ENCODE data around the gene C11orf21. TPM values are rescaled to one million over a fixed set of nuclear protein-coding genes. Genes with fewer than 3 reads are reported as not detected.
A peak's percentile ranks its signal among the peaks of the same experiment; 100 is the strongest.
"Not testable (repeated sequence)": the region's sequence is repeated elsewhere in the genome, so short reads cannot be mapped to it uniquely, and the experiment has no call there.

The C11orf21 gene
- total RNA-seq, 1 experiment from 2014 or later: not detected

GRCh38 chr11:2289350-2289749, 12.4 kb downstream of the C11orf21 start:
- Mint-ChIP-seq H3K4me3 (ENCODE audit: low read depth, unreplicated experiment) (no peak overlapping the region), H3K27me3 (ENCODE audit: unreplicated experiment) (peaks cover 88% of the 10 kb centered on the region), H3K36me3 (ENCODE audit: insufficient read depth, unreplicated experiment) (no peaks in the 10 kb centered on the region), H3K9me3 (ENCODE audit: low read depth, unreplicated experiment) (no peaks in the 10 kb centered on the region), H3K27ac (ENCODE audit: unreplicated experiment) (no peak overlapping the region), H3K4me1 (ENCODE audit: low read depth, unreplicated experiment) (peaks cover 21% of the 10 kb centered on the region)
- CTCF ChIA-PET: interaction anchor here (0.5 to 0.6 kb wide), 5 partner anchors 22 to 931 kb away, joined by 3 to 6 read pairs (median 4); no protein-coding TSS in a partner anchor
- TF ChIP-seq CTCF (IDR thresholded peaks at IDR 0.05; ENCODE audit: unreplicated experiment): no peak
- no TSS peak for BruUV-seq (replicated peaks)
- intact Hi-C loops (cut with micrococcal nuclease; ENCODE audit: unreplicated experiment): no loop called here
- DNase-seq: peak; percentile 29

GRCh38 chr11:2287091-2287490, 14.6 kb downstream of the C11orf21 start:
- no TSS peak for BruUV-seq (replicated peaks)
- CTCF ChIA-PET: interaction anchor here (0.6 kb wide), 1 partner anchor 105 kb away, joined by 3 read pairs; no protein-coding TSS in a partner anchor

GRCh38 chr11:2286350-2286749, 15.4 kb downstream of the C11orf21 start:
- peaks cover 21% of the 10 kb centered on the region for H3K4me1 Mint-ChIP-seq (ENCODE audit: low read depth, unreplicated experiment)
- not testable (repeated sequence) for BruUV-seq (replicated peaks)

More at GRCh38 chr11:2287091-2287490, 14.6 kb downstream of the C11orf21 start:
- no peaks in the 10 kb centered on the region for H3K9me3 Mint-ChIP-seq (ENCODE audit: low read depth, unreplicated experiment)
- TF ChIP-seq CTCF (IDR thresholded peaks at IDR 0.05; ENCODE audit: unreplicated experiment): no peak
- H3K36me3 Mint-ChIP-seq (ENCODE audit: insufficient read depth, unreplicated experiment): no peaks in the 10 kb centered on the region
- no peak overlapping the region for H3K27ac Mint-ChIP-seq (ENCODE audit: unreplicated experiment)
- intact Hi-C loops (cut with micrococcal nuclease; ENCODE audit: unreplicated experiment): no loop called here
- H3K4me3 Mint-ChIP-seq (ENCODE audit: low read depth, unreplicated experiment): no peak overlapping the region
- no peak for DNase-seq
- peaks cover 89% of the 10 kb centered on the region for H3K27me3 Mint-ChIP-seq (ENCODE audit: unreplicated experiment)
- H3K4me1 Mint-ChIP-seq (ENCODE audit: low read depth, unreplicated experiment): peaks cover 21% of the 10 kb centered on the region

GRCh38 chr11:2280208-2280607, 21.5 kb downstream of the C11orf21 start:
- Mint-ChIP-seq H3K4me3 (ENCODE audit: low read depth, unreplicated experiment) (no peak overlapping the region), H3K9me3 (ENCODE audit: low read depth, unreplicated experiment) (no peaks in the 10 kb centered on the region), H3K27ac (ENCODE audit: unreplicated experiment) (no peak overlapping the region), H3K36me3 (ENCODE audit: insufficient read depth, unreplicated experiment) (no peaks in the 10 kb centered on the region), H3K27me3 (ENCODE audit: unreplicated experiment) (peaks cover 90% of the 10 kb centered on the region), H3K4me1 (ENCODE audit: low read depth, unreplicated experiment) (no peaks in the 10 kb centered on the region)
- intact Hi-C loops (cut with micrococcal nuclease; ENCODE audit: unreplicated experiment): no loop called here
- CTCF ChIA-PET: no interaction called here
- TF ChIP-seq CTCF (IDR thresholded peaks at IDR 0.05; ENCODE audit: unreplicated experiment): no peak
- BruUV-seq (replicated peaks): no TSS peak
- DNase-seq: no peak

More at GRCh38 chr11:2286350-2286749, 15.4 kb downstream of the C11orf21 start:
- H3K36me3 Mint-ChIP-seq (ENCODE audit: insufficient read depth, unreplicated experiment); intact Hi-C loops (cut with micrococcal nuclease; ENCODE audit: unreplicated experiment); H3K9me3 Mint-ChIP-seq (ENCODE audit: low read depth, unreplicated experiment); H3K27ac Mint-ChIP-seq (ENCODE audit: unreplicated experiment); H3K4me3 Mint-ChIP-seq (ENCODE audit: low read depth, unreplicated experiment); DNase-seq: not testable (repeated sequence)
- H3K27me3 Mint-ChIP-seq (ENCODE audit: unreplicated experiment): peaks cover 92% of the 10 kb centered on the region
- CTCF ChIA-PET: interaction anchor here (0.6 kb wide), 1 partner anchor 106 kb away, joined by 3 read pairs; no protein-coding TSS in a partner anchor

- Mint-ChIP-seq H3K4me1 (ENCODE audit: low read depth, unreplicated experiment) (no peaks in the 10 kb centered on the region), H3K4me3 (ENCODE audit: low read depth, unreplicated experiment) (no peak overlapping the region), H3K27ac (ENCODE audit: unreplicated experiment) (no peak overlapping the region), H3K27me3 (ENCODE audit: unreplicated experiment) (peaks cover 90% of the 10 kb centered on the region), H3K9me3 (ENCODE audit: low read depth, unreplicated experiment) (no peaks in the 10 kb centered on the region), H3K36me3 (ENCODE audit: insufficient read depth, unreplicated experiment) (no peaks in the 10 kb centered on the region)
- DNase-seq: no peak
- intact Hi-C loops (cut with micrococcal nuclease; ENCODE audit: unreplicated experiment): no loop called here
- BruUV-seq (replicated peaks): no TSS peak
- CTCF ChIA-PET: no interaction called here
- TF ChIP-seq CTCF (IDR thresholded peaks at IDR 0.05; ENCODE audit: unreplicated experiment): no peak
These were observed 23.7 kb downstream of the C11orf21 start for GRCh38 chr11:2277933-2278523.
